Activated T-cell treated with anti-CD3 and anti-CD28 coated beads, Interleukin-2, amount 50 U/mL, for 1 hour (primary cell): ENCODE data around the gene PTPRK.
"Not testable (repeated sequence)": the region's sequence is repeated elsewhere in the genome, so short reads cannot be mapped to it uniquely, and the experiment has no call there.

ENCODE experiments used
- DNase-seq: peaks from one replicate; pipeline ENCODE4 v3.0.0-alpha.2; 2020

The PTPRK gene

DNA sequence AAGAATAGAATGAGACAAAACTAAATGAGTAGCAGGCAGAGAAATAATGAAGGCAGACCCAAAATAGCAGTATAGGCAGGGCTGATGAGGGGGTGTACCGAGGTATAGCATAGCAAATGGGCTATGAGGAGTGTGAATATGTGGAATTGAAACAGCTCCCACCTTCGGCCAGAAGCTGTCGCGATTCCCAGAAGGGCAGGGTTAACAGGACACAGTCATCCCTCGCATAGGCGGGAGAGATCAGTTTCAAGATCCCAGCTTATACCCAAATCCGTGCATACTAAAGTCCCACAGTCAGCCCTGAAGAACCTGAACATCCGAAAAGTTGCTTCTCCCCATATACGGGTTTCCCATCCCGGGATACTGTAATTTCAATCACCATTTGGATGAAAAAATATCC is 82.7 kb downstream of the PTPRK start:
- DNase-seq = no peak

DNA sequence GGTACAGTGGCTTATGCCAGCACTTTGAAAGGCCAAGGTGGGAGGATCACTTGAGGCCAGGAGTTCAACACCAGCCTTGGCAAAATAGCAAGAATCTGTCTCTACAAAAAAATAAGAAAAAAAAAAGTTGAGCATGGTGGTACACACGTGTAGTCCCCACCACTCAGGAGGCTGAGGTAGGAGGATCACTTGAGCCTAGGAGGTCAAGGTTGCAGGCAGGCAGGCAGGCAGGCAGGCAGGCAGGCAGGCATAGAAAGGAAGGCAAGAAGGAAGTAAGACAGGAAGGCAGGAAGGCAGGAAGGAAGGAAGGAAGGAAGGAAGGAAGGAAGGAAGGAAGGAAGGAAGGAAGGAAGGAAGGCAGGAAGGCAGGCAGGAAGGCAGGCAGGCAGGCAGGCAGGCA is 85.6 kb downstream of the PTPRK start:
- DNase-seq = not testable (repeated sequence)

DNA sequence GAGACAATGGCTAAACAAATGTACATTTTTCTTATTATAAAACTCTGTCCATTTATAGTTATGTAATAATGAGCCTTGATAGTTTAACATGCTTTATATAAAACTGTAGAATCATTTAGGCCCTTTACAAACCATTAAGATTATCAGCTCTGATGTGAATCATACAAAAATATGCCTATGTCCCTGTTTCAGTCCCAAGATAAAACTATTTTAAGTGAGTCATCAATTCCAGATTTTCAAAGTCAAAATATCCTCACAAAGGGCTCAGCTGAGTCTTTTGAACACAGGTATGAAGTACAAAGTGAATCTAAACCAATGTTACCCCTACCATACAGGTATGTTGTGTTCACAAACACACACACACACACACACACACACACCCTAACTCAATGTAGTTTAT is 88.0 kb downstream of the PTPRK start:
- DNase-seq = no peak

DNA sequence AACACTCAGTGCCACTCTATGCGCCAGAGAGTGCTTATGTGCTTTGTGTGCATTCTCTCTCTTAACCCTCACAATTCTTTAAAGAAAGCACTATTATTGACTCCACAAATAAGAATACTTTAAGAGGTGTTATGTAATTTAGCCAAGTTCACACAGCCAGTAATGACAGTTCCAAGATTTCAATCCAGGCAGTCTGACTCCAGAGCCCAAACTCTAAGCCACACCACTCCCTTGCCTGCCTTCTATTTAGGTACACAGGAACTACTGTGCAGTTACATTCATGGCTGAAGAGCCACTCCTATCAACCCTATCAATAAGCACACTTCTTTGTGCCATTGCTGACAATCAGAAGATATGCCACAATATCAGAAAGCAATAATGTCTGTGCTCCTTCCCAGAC is 93.3 kb downstream of the PTPRK start:
- no peak for DNase-seq

DNA sequence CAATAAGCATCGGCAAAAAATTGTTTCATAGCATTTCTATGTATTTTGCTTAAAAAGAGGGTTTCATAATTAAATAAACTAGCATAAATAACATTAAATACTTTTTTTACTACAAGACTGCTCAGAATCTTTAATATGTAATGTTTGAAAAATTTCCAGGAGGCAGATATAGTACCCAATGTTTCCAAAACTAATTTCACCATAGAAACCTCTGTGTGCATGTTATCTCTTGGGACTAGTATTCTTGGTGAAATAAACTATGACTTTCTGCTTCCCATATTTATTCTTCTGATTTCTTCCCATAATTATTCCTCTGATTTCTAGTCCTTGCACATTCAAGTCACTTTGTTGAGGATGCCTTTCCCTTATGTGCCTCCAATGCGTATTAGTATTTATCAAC is 94.5 kb downstream of the PTPRK start:
- DNase-seq = no peak

DNA sequence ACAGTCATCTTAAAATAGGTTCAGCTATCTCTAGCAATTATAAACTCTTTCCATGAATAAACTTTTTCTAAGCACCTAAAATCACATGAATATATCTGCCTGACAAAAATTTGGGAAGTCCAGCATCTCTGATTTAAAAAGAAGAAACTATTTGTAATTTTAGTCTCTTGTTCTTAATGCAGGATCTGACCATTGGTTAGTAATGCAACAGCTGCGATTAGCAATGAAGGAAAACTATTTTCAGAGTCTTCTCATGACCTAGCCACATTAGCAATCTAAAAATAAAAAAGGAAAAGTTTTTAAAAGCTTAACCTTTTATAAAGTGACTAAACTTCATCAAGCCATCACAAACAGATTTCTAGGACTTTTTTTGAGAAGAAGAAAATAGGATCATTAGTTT is 97.5 kb downstream of the PTPRK start:
- no peak for DNase-seq

DNA sequence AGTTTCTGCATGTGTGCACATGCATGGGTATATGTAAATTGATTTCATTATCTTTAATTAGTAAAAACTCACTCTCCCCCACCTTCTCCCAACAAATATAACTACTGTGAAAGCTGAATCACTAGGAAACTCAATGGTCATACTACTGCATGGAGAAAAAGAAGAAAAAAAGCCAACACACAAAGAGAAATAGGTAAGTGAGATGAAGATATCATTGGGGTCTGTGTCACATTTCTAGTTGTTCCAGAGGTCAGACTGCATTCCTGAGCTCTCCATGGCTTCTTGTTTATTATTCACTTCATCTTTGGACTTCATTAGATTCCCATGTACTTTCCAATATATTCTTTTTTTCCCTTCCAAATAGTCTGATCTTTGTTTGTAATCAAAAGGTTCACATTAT is 98.2 kb downstream of the PTPRK start:
- DNase-seq = no peak

DNA sequence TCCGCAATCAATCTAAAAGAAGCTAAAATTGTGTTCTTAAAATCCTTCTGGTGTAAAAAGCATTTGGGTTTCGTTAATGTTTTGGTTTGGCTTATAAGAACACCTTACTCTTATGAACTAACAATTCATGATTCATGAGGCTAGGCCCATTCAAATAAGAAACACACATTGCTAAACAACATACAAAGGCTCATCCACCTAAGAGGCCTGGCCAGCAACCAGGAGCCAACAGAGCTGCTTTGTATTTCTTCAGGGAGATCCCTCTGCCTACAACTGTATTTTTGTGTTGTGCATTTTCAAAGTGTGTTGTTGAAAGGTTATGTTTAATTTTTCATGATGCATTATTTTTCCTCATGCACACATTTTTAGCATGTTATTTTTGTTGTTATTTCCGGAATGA is 98.6 kb downstream of the PTPRK start:
- no peak for DNase-seq

DNA sequence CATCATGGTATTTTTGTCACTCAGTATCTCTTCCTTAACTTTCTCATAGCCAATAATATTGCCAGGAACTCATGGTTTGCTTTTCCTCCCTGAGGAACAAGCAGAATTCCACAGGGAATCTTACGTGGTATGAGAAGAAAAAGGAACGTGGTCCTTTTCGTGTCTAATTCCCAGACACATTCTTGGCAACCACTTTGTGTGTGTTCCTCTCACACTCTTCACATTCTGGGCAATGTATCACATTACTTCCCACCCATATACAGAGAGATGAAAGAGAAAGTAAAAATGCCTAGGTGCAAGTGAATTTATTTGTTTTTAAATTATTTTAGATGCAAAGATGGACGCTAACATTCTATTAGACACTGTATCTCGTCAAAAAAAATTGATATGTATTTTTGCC is 102.7 kb downstream of the PTPRK start:
- DNase-seq = no peak

DNA sequence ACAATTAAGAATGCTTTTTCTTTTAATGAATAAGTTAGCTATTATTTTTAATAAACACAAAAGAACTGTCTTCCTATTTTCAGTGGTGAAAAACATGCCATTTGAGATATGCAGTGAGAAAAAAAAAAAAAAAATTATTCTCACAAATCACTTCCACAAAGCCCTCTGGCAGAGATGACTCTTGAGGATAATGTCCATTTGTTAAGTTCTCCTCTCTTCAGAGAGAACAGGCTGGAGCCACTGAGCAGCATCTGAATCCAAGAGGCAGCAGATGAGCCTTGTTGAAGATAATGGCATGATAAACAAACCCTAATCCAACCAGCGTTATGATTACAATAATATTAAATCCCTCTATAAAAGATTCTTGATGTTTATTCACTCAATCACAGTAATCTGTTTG is 105.0 kb downstream of the PTPRK start:
- no peak for DNase-seq

DNA sequence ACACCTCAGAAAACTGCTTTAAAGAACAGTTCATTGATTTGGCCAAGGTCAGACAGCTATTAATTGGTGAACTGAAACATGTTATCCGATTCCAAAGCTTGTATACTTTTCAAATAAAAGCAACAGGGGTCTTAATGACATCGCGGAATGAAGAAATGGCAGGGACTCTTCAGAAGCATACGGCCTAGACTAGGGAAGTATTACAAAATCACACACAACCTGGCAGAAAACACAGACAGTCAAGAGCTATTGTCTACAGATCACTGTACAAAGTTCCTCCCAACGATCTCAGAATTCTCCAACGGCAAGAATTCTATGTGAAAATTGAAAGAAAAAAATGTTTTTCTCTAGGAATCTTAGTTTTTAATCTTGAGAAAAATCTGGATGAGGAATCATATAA is 105.5 kb downstream of the PTPRK start:
- no peak for DNase-seq

DNA sequence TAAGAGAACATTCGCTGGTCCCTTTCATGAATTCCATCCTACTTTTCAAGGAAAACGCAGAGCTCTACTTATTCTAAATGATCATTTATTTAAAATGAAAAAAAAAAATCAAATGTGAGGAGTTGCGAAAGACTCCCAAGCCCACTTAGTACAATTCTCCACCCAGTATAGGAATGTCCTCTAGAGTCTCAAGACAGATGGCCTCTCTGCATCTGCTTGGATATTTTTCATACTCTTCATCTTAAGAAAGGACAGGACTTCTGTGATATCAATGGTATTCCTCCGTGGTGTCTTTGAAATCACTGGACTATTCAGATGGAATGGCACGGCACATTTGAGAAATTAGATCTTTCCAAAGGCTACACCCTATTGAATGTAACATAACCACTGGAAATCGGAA is 107.1 kb downstream of the PTPRK start:
- DNase-seq = no peak

DNA sequence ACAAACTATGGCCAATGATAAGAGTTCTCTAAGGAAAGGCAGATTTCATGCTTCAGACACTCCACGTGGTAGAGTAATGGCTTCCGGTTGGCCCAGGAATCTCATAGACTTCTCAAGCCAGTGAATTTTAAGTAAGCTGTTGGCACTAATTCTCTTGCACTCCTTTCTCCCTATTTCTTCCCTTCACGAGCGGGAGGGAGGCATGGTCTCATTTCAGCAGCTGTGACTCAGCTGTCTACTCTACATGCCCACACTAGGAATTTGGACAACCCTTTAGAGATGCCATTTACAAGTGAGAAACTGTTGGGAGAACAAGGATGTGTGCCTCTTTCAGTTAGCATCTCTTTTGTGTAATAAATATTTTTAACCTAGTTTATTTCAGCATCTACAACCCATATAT is 107.7 kb downstream of the PTPRK start:
- DNase-seq = no peak

DNA sequence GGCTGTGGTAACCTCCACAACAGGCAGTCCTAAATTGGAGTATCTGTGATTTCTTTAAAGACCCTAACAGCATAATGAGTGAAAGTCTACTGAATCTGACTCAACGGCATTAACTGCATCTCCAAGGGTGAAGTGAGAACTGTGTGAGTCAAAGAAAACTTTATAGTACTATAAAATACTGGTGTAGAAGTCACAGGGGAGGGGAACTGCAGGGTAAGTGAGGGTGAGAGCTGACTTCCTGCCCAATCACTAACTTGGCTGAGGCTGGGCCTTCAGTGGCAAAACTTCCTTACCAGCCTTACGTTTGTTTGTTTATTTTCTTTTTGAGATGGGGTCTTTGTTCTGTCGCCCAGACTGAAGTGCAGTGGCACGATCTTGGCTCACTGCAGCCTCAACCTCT is 109.8 kb downstream of the PTPRK start:
- DNase-seq = no peak

DNA sequence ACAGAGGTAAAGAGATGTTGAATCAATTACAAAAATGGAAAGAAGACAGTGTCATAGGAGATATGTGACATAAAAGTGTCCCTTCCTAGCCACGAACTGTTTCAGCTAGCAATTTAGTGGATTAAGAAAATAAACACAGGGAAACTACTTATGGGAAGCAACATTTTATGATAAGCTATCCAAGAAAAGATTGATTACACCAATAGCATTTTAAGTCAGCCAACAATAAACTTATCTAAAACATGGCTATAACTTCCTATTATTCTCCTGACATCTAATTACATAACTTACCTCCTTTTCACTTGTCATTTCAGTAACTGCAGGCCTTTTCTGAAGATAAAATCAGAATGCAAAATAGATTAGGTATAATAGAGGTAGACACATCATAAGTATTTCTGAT is 111.4 kb downstream of the PTPRK start:
- no peak for DNase-seq

DNA sequence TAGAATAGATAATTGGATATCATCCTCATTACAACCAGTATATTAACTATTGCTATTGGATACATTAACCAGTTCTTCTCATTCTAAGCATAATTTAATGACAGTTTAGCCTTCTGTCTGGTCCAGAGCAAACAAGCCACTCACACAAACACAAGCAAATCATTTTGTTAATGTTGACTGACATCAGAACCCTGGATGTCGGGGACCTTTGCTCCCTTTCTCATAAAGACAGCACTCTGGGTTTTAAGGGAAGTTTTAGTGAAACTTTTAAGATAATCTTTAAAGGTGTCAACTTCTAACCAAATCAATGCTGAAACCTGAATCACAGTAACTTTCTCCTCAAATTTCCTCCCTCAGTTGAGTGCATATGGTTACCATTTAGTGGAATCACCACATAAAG is 113.9 kb downstream of the PTPRK start:
- no peak for DNase-seq

DNA sequence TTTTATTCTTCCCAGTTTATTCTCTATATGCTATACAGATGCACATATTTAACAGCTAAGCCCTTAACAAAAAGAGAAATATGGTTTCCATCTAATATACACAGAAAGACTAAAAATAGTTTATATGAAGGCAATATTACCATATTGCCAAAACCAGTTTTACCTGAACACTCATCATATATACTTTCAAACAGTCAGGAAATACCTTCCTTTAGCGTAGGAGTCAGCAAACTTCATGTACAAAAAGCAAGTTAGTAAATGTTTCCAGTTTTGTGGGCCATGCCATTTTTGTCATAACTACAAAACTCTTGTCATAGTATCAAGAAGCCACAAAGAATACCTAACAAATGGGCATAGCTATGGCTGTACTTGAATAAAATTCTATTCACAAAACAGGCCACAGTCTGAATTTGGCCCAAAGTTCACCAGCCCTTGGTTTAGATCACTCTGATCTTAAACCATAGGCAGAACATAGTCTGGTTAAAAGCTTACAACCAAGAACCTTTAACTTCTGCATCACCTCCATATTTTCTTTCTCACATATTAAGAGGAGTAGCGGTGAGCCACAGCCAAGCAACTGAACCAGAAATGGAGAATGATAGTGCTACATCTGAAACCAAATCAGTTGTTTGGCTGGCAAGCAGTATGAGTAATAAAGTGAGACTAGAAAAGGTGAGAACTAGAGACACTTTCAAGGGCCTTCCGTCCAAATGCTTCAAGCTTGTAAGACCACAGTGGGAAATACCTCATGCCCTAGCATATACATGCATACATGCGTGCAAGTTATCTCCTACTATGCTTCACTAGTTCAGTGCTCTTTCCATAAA is 116.6 kb downstream of the PTPRK start:
- no peak for DNase-seq

DNA sequence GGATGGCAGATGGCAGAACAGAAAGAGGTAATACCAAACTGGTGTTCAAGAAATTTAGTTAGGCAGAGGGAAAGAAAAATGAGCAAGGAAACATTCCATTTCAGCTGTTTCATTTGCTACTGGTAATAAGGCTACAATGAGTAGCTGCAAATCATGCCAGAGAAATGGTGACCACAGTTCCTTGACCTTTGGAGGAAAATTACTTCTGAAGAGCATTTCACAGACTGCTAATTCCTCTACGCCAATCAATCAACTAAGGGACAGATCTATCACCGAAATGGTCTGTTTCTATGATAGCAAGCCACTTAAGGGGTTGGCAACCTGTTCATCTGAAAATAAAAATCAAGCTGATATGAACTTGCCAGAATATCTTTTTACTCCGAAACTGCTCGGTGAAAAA is 119.5 kb downstream of the PTPRK start:
- no peak for DNase-seq

DNA sequence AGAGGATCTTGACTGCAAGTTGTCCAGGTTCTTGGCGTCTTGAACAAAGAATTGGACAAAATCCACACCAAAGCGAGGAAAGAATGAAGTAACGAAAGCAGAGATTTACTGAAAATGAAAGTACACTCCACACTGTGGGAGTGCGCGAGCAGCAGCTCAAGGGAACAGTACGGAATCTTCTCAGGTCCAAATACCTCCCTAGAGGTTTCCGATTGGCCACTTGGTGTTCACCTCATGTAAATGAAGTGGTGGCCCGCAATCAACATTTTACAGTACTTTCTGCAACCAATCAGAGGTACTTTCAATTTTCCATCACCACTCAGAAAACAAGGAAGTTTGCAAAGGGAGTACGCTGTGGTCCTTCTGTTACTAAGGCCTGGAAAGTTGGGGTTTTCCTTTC is 122.4 kb downstream of the PTPRK start:
- DNase-seq = no peak

DNA sequence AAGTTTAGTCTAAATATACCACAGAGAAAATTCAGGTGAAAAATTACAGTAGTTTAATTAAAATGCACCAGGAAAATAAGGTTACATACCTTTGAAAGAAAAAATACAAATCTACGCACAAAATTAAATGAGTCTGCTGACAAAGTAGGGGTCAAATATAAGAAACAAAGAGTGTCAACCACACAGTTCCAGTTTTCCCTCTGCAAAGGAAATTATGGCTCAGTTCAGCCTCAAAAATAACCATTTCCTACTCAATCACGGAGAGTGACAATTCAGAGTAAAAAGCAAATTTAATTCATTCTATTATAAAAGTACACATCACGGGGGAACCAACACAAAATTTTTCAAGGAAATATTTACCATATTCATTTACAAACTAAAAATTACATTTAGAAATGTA is 124.8 kb downstream of the PTPRK start:
- DNase-seq = no peak

DNA sequence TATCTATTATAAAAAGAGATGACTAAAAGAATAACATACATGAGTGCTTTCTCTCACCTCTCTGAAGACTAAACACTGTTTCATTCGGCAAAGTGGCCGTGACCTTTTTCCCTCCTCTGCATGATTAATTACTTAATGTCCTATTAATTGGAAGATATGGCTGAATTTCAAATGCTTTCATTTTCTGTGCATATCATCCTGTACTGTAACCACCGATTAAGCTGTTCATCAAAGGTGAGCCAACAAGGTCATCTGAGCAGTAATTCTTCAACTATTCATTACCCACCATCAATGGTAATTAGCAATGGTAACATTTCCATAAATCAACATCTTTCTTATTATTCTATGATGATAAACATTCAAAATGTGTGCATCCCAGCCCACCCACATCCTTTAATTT is 125.2 kb downstream of the PTPRK start:
- DNase-seq = no peak

DNA sequence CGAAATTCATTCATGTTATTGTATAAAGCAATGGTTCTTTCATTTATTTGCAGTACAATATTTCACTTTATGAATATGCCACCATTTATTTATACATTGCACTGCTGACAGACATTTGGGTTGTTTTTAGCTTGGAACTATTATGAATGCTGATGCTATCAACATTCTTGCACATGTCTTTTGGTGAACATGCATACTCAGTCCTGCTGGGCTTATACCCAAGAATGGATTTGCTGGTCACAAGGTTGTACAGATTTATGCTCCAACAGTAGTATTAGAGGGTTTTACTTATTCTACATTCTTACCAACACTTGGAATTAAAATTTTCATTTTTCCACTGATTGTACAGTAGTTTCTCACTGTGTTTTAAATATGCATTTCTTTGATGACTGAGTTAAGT is 126.2 kb downstream of the PTPRK start:
- DNase-seq = no peak

DNA sequence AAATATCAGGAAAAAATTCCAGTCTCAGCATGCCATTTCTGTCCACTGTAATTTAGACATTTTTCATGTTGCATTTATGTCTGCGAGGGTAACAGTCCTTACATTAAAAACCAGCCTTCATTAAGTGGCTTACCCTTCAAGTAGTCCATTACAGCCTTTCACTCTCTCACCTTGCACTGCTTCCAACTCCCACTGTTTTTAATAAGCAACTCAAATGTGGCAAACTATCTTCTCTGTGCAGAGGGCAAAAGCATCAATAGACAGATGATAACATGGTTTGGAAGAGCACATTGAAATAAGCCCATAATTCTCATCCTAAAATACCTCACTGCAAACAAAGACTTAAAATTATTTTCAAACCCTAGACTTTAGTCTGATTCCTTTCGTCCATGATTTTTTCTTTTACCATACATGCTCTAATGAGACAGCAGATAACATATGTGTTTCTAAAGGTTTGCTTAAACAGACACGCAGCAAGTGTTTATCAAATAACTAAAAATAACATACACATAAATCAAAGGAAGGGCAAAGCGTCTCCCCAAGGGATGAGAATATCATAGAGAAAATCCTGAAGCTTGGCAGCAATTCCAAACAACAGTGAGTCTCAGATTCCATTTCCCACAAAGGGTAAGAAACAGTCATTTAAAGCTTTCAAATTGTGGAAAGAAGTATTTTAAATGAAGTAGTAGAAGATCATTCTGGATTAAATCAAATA is 130.4 kb downstream of the PTPRK start:
- DNase-seq = no peak

DNA sequence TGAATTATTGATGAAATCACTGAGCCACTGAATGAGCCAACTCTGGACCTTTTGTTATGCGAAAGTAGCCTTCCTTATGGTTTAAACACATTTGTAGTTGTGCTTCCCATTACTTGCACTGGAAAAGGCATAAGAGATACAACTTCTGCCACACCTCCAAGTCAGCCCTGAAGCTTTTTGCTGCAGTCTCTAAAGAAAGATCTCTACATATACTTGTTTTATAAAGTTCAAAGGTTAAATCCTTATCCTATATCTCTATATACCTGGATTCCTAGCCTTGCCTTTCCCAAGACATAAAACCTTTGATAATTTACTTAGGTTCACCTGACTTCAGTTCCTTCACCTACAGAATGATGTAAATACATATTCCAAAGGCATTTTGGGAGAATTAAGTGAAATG is 132.0 kb downstream of the PTPRK start:
- no peak for DNase-seq

DNA sequence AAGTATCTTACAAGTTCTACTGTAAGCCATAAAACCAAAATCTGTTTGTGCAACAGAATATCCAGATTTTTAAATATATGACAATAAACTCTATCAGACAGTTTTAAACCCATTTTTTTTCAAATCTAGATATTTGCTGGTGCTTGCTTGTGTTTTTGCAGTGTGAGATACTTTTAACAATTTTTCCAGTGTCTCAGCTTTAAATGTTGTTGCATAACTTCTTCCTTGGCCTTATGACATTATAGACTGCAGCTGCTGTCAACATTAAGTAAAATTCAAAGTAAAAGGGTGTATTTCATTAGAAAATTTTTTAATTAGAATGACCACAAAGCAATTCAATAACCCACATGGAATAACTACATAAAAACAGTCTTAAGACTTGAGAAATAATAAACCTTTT is 139.5 kb downstream of the PTPRK start:
- no peak for DNase-seq
